Right atrium auricular region (tissue), 2 donors: Measurements from ENCODE around the gene ARTN. TPM values are rescaled to one million over a fixed set of nuclear protein-coding genes. Genes with fewer than 3 reads are reported as not detected.

ENCODE experiments used
- DNase-seq: peaks from one replicate; pipeline ENCODE4 v3.0.0-alpha.2; 2019; ENCODE audit warnings: low spot score
- H3K27ac ChIP-seq, 2 donors: fragments of 200-600 bp; sonication (generic); 1 replicate in 1 of 2; 2 replicates in 1 of 2; pipeline ENCODE4 v1.5.1; 2016 to 2019
- H3K27me3 ChIP-seq, 2 donors: fragments of 200-600 bp; sonication (generic); one replicate each; pipeline versions ENCODE4 v1.5.1 to v1.6.0; 2017 to 2019
- H3K36me3 ChIP-seq: fragments of 200-600 bp; sonication (generic); one replicate; pipeline ENCODE4 v1.5.1; 2016
- H3K4me1 ChIP-seq, 2 donors: fragments of 200-600 bp; sonication (generic); one replicate each; pipeline versions ENCODE4 v1.5.1 to v1.6.0; 2017 to 2019
- H3K4me3 ChIP-seq, 2 donors: fragments of 200-600 bp; sonication (generic); 1 replicate in 1 of 2; 2 replicates in 1 of 2; pipeline ENCODE4 v1.5.1; 2017 to 2019; ENCODE audit warnings: mild to moderate bottlenecking in 1 of 2, moderate library complexity in 1 of 2
- H3K9me3 ChIP-seq, 2 donors: fragments of 200-600 bp; sonication (generic); one replicate each; pipeline ENCODE4 v1.5.1; 2019
- CTCF ChIP-seq, 2 donors: fragments of 200-600 bp; sonication (generic); IDR thresholded peaks; one replicate each; pipeline ENCODE4 v1.5.1; 2019; ENCODE audit warnings: antibody characterized with exemption in 2 of 2
- total RNA-seq, 2 donors: library from RNA; depleted of rRNA; stranded (reverse); fragments of >200 nt; gene quantifications; one replicate each; pipeline ENCODE4 v1.1.0, GENCODE V29; 2016

The ARTN gene
- total RNA-seq, 2 donors from 2014 or later = 0.75 TPM; not detected in 1

GRCh38 chr1:43968348-43968948, 34.8 kb downstream of the ARTN start:
- Histone ChIP-seq H3K4me1 (peaks cover 0 to 18% of the 10 kb centered on the region in 2 donors), H3K4me3 (no peak overlapping the region), H3K9me3 (no peaks in the 10 kb centered on the region), H3K27me3 (no peaks in the 10 kb centered on the region), H3K36me3 (peaks cover 6% of the 10 kb centered on the region), H3K27ac (no peak overlapping the region)
- TF ChIP-seq CTCF (IDR thresholded peaks at IDR 0.05) = no peak
- DNase-seq = no peak

- H3K4me3 ChIP-seq = peak overlapping the region in 1 of 2 donors; percentile 69
- no peak for DNase-seq
- H3K27ac ChIP-seq = no peak overlapping the region
- H3K9me3 ChIP-seq = no peaks in the 10 kb centered on the region
- H3K4me1 ChIP-seq = peaks cover 0 to 25% of the 10 kb centered on the region in 2 donors
- H3K27me3 ChIP-seq = no peaks in the 10 kb centered on the region
- no peak for TF ChIP-seq CTCF (IDR thresholded peaks at IDR 0.05)
- peaks cover 6% of the 10 kb centered on the region for H3K36me3 ChIP-seq
Measured at GRCh38 chr1:43969416-43969745, 35.8 kb downstream of the ARTN start.

GRCh38 chr1:43969746-43970466, 36.3 kb downstream of the ARTN start, which contains the start of gene DPH2:
DPH2 (plus strand) TSS chr1:43970010; CDS start chr1:43970176, 166 bp downstream.
- Histone ChIP-seq H3K4me3 (peak within 1 kb of the TSS; percentile 69 to 86), H3K4me1 (peaks cover 0 to 26% of the 10 kb centered on the region in 2 donors), H3K27ac (peak within 1 kb of the TSS in 1 of 2 donors; percentile 15), H3K9me3 (no peaks in the 10 kb centered on the region), H3K27me3 (no peaks in the 10 kb centered on the region), H3K36me3 (peaks cover 6% of the 10 kb centered on the region)
- peak; percentile 98 for DNase-seq
- TF ChIP-seq CTCF (IDR thresholded peaks at IDR 0.05) = peak in 1 of 2 donors; percentile 40

GRCh38 chr1:43970502-43970901, 36.9 kb downstream of the ARTN start:
- no peak overlapping the region for H3K27ac ChIP-seq
- H3K27me3 ChIP-seq = no peaks in the 10 kb centered on the region
- H3K9me3 ChIP-seq = no peaks in the 10 kb centered on the region
- DNase-seq = no peak
- H3K4me1 ChIP-seq = peaks cover 0 to 27% of the 10 kb centered on the region in 2 donors
- peaks cover 6% of the 10 kb centered on the region for H3K36me3 ChIP-seq
- peak overlapping the region; percentile 69 to 86 for H3K4me3 ChIP-seq
- TF ChIP-seq CTCF (IDR thresholded peaks at IDR 0.05) = no peak

GRCh38 chr1:43970911-43971310, 37.3 kb downstream of the ARTN start:
- Histone ChIP-seq H3K4me3 (peak overlapping the region in 1 of 2 donors; percentile 69), H3K9me3 (no peaks in the 10 kb centered on the region), H3K36me3 (peaks cover 6% of the 10 kb centered on the region), H3K27ac (no peak overlapping the region), H3K4me1 (peaks cover under 1 to 31% of the 10 kb centered on the region in 2 donors), H3K27me3 (no peaks in the 10 kb centered on the region)
- no peak for DNase-seq
- TF ChIP-seq CTCF (IDR thresholded peaks at IDR 0.05) = no peak
